ENCODE measurements around the gene ARHGEF28.

GRCh38 chr5:73867345-73868335 is 241.6 kb downstream of the ARHGEF28 start:
- TF ChIP-seq CTCF (conservative IDR thresholded peaks at IDR 0.05 in 1 of 2, IDR thresholded peaks at IDR 0.05 in 1 of 2; ENCODE audit: low read depth in 1 of 2, low read length in 2 of 2) (no peak), EZH2 (IDR thresholded peaks at IDR 0.05; ENCODE audit: low read length, missing control alignments) (no peak)

All from fibroblast of lung (primary cell).